ENCODE measurements around the gene RNF126.
"Not testable (repeated sequence)": the region's sequence is repeated elsewhere in the genome, so short reads cannot be mapped to it uniquely, and the experiment has no call there.

RNF126 gene

DNA sequence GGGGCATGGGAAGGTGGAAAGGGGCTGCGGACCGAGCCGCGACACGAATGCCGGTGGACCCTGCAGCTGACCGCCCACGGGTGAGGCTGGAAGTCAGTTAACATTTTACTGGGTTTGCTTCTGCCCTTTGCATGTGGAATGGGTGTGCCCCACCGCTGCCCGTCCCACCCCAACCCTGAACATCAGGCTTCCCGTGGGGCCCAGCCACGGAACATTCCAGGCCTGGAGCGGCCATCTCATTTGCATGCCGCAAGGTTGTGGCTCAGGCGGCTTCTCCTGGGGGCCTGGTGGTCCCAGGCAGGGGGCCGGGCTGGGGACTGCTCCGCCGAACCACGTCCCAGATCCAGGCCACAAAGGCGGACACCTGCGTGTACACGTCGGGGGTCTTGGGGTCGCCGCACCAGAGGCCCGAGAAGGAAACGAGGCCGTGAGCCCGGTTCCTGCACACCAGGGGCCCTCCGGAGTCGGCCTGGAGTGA lies 22.5 kb upstream of the RNF126 start:
- no peak for DNase-seq (ENCODE audit: low read depth)

DNA sequence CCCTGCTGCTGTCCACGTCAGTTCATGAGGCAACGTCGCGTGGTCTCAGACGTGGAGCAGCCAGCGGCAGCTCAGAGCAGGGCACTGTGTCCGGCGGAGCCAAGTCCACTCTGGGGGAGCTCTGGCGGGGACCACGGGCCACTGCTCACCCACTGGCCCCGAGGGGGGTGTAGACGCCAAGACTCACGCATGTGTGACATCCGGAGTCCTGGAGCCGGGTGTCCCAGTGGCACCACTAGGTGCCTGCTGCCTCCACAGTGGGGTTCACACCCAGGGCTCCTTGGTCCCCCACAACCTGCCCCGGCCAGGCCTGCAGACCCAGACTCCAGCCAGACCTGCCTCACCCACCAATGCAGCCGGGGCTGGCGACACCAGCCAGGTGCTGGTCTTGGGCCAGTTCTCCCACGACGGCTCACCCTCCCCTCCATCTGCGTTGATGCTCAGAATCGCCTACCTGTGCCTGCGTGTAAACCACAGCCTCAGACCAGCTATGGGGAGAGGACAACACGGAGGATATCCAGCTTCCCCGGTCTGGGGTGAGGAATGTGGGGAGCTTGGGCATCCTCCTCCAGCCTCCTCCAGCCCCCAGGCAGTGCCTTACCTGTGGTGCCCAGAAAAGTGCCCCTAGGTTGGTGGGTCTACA lies 19.8 kb upstream of the RNF126 start:
- no peak for DNase-seq (ENCODE audit: low read depth)

DNA sequence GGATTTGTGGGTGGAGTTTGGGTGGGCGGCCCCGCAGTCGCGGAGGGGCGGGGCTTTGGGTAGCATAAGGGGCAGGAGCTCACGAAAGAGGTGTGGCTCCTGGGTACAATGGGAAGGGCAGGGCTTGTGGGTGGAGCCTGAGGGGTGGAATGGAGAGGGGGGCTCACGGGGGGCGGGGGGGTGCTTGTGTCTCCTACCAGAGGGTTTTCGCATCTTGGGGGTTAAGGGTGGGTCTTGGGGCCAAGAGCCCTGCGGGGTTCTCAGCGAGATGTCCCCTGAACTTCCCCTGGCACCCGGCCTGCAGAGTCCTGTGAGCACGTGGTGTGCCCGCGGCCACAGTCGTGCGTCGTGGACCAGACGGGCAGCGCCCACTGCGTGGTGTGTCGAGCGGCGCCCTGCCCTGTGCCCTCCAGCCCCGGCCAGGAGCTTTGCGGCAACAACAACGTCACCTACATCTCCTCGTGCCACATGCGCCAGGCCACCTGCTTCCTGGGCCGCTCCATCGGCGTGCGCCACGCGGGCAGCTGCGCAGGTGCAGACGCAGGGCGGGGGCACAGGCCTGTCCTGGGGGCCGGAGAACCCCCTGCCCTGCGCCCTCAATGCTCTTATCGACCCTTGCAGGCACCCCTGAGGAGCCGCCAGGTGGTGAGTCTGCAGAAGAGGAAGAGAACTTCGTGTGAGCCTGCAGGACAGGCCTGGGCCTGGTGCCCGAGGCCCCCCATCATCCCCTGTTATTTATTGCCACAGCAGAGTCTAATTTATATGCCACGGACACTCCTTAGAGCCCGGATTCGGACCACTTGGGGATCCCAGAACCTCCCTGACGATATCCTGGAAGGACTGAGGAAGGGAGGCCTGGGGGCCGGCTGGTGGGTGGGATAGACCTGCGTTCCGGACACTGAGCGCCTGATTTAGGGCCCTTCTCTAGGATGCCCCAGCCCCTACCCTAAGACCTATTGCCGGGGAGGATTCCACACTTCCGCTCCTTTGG lies 18.3 kb upstream of the RNF126 start:
- DNase-seq (ENCODE audit: low read depth), result no peak

DNA sequence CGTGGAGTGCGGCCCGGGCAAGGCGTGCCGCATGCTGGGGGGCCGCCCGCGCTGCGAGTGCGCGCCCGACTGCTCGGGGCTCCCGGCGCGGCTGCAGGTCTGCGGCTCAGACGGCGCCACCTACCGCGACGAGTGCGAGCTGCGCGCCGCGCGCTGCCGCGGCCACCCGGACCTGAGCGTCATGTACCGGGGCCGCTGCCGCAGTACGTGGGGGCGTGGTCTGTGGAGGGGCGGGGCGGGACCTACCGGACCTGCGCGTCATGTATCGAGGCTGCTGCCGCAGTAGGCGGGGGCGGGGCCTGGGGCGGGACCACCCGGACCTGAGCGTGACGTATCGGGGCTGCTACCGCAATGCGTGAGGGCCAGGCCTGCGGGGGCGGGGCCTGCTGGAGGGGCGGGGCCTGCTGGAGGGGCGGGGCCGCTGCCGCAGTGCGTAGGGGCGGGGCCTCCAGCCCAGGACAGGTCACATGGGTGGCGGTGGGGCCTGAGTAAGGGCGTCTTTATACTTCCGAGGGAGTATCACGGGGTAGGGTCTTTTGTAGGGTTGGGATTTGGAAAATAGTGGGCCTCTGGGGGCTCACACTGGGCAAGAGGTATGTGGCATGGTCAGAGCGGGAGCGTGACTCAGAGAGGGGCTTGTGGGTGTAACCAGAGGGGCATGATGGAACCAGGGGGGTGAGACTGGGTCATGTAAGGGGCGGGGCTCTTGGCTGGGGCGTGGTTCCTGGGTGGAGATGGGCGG lies 17.4 kb upstream of the RNF126 start:
- peak; percentile 98 for DNase-seq (ENCODE audit: low read depth)

DNA sequence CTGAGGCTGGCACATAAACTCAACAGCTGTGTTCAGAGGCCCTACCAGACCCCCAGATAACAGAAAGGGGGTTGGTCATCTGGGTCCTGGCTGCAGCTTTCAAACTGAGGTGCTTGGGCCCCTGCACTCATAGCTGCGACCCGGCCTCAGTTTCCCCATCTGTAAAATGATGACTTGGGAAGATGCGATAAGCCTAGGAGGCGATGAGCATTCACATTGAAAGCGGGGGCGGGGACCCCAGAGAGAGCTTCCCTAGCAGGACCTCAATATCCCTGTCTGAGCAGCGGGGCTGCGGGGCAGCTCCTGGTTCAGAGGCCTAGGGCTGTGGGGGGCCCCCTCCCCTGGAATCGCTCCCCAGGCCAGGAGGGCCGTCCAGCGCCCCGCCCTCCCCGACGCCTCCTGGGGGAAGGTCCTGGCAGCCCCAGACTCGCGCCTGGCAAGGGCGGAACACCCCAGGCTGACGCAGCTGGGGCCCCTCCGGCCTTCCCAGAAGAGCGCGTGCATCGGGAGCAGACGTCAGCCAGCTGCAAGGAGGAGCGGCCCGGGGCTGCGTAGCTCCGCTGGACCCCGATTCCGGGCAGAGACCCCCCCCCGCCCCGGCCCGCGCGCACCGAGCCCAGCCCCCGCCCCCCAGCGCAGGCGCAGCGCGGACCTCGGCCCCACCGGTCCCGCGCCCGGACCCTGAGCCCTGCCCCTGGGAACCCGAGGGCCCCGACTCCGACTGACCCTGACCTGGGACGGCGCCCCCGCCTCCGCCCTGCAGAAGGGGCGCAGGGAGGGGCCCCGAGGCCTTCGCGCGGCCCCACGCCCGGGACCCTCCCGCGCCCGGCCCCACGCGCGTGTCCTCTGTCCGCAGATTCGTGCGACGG lies 16.6 kb upstream of the RNF126 start:
- DNase-seq (ENCODE audit: low read depth), result peak; percentile 70

DNA sequence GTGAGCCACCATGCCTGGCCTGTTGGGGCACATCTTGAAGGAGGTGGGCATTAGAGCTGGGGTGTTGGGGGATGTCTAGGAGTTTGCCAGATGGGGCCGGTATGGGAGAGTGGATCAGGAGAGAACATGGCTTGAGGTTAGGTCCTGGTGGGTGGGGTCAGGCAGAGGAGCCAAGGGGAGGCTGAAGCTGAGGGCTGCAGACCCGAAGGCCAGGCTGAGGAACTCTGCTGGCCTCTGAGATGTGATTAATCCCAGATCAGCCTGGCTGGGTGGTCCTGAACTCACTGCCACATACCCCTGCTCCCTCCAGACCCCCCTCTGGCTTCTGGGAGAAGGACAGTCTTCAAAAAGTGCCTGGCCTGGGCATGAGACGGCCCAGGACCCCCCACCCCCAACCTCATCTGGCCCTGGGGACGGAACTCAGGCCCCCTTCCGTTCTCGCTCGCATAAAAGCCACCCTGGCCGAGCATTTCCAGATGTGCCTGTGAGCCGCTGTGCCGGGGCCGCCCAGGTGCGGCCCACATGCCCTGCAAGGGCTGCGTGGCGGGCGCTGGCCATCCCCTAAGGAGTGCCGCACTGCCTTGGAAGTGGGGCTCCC lies 15.9 kb upstream of the RNF126 start:
- no peak for DNase-seq (ENCODE audit: low read depth)

DNA sequence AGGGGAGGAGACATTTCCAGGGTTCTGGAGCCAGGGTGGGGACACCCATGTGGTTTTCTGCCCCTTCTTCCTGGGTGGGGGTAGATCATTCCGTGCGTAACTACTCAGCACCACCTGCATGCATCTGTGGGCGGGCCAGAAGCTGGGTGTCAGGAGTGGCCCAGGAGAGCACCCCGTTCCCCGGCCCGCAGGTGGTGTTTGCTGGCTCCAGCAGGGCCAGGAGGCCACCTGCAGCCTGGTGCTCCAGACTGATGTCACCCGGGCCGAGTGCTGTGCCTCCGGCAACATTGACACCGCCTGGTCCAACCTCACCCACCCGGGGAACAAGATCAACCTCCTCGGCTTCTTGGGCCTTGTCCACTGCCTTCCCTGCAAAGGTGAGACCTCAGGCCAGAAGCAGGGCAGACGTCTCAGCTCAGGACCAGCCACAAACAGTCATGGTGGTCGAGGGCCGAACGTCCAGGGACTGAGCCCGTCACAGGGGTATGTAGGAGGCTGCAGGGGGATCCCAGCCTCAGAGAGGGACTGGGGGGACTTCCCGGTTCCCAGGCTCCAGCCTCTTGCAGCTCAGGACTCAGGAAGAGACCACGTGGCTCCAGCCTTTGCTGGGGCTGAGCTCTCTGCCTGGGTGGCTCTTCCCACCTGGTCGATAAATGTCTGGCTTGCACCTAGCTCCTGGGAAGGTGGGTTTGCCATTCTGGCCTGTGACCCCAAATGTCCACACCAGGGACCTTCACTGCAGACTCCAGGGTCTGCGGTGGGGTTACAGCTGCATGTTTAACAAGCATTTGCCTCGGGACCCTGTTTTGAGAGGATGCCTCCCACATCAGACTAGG lies 14.8 kb upstream of the RNF126 start:
- DNase-seq (ENCODE audit: low read depth), result peak; percentile 32

DNA sequence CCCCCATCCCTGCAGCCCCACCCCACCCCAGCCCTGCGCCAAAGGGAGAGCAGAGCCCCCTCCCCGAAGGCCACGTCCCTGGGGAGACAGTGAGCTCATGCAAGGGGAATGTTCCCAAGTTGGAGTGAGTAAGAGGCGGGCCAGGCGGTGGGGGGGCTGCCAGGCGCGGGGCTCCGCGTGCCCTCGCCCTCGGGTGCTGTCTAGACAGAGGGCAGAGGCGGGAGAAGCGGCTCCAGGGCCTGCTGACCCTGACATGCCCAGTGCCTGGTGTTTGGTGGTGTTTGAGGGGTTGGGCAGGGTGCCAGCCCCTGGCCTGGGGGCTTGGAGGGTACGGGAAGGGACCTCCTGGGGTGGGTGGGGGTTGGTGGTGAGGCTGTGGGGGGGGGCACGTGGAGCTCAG lies 14.2 kb upstream of the RNF126 start:
- DNase-seq (ENCODE audit: low read depth), result peak; percentile 90

DNA sequence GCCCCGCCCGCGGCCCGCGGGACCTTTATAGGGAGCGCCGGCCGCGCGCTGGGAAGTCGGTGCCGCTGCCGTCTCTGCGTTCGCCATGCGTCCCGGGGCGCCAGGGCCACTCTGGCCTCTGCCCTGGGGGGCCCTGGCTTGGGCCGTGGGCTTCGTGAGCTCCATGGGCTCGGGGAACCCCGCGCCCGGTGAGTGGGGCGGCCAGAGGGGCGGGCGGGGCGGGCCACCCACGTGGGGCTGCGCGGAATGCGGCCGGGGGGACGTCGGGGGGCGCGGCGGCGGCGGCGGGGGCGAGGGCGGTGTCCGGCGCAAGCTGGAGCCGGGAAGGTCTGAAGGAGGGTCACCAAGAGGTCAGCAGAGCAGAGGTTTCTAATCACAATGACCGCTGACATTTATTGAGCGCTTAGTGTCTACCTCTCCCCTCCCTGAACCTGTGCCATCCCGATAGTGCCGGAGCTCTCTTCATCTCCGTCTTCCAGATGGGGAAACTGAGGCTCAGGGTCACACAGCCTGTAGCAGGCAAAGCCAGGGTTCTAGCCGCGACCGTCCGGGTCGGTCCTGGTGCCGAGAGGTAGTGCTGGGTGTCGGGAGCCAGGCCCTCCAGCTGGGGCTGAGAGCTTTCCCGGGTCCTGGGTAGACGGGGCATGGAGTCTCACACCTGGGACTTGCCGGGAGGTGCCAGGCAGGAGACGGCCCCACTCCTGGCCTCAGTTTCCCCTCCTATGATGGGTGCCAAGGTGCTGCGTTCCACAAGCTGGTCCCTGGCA lies 13.5 kb upstream of the RNF126 start, which contains the start of gene FSTL3:
FSTL3 (plus strand) TSS at position 54 of the 767 bp plus-strand sequence; CDS start at position 86, 32 bp downstream.
- peak; percentile 49 for DNase-seq (ENCODE audit: low read depth)

DNA sequence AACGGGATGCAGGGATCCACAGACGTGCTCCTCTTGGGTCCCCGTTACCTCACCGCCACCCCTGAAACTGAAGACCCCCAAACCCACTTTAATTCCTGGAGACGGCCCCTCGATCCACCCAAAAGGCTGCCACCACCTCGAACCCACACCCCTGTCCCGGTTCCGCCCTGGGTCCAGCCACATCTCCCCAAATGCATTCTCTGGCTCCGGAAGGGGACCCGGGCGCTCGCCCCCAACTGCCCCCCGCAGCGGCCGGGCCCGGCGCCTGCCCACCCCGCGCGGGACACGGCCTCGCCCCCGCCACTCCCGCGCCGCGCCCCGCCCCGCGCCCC lies 13.0 kb upstream of the RNF126 start:
- DNase-seq (ENCODE audit: low read depth), result no peak

DNA sequence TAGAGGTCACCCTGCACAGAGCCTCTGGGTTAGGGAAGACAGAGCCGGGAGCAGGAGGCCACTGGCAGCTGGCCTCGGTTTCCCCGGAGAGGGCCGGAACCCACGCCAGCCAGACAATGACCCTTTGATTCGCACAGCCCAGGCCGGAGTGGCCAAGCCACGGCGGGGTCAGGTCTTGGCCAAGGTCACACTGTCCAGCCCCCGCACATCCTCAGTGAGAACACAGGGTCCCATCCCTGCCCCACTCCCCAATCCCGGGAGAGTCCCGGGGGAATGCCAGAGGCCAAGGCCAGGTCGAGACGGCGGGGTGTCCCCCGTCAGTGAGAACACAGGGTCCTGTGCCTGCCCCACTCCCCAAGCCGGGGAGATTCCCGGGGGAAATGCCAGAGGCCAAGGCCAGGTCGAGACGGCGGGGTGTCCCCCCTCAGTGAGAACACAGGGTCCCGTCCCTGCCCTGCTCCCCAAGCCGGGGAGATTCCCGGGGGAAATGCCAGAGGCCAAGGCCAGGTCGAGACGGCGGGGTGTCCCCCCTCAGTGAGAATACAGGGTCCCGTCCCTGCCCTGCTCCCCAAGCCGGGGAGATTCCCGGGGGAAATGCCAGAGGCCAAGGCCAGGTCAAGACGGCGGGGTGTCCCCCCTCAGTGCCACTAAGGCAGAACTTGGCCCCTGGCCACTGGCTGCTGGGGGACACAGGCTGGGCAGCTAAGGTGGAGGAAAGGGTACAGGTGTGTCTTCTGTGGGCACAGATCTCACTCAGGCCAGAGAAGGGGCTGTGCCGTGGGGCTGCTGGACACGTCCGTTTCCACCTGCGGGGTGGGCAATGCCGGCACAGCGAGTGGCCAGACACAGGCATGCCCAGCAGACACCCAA lies 11.5 kb upstream of the RNF126 start:
- no peak for DNase-seq (ENCODE audit: low read depth)

DNA sequence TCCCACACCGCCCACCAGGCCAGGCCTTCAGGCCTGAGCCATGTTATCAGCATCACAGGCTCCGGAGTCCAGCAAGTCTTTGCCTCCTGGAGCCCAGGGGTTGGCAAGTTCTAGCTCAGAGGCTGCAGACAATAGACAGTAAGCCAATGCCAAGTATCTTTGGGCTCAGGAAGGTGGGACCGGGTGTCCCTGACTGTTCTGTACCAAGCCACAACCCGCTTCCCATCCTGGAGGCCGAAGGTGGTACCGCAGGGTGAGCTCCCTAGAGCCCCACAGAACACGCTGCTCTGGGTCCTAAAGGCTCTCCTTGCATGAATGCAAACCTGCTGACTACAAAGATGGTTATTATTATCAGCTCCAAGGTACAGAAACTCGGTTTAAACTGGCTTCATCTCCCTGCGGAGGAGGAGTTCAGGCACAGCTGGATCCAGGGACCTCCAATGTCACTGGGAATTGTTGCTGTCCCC lies 7.6 kb upstream of the RNF126 start:
- DNase-seq (ENCODE audit: low read depth), result no peak

DNA sequence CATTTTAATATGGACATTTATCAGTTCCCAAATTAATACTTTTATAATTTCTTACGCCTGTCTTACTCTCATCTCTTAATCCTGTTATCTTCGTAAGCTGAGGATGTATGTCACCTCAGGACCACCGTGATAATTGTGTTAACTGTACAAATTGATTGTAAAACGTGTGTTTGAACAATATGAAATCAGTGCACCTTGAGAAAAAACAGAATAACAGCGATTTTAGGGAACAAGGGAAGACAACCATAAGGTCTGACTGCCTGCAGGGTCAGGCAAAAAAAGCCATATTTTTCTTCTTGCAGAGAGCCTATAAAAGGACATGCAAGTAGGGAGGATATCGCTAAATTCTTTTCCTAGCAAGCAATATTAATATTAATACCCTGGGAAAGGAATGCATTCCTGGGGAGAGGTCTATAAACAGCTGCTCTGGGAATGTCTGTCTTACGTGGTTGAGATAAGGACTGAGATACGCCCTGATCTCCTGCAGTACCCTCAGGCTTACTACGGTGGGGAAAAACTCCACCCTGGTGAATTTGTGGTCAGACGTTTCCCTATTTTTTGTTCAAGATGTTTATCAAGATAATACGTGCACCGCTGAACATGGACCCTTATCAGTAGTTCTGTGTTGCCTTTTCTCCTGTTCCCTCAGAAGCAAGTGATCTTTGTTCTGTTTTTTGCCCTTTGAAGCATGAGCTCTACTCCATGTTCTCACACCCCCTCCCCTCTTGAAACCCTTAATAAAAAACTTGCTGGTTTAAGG lies 5.8 kb upstream of the RNF126 start:
- peak; percentile 22 for DNase-seq (ENCODE audit: low read depth)

DNA sequence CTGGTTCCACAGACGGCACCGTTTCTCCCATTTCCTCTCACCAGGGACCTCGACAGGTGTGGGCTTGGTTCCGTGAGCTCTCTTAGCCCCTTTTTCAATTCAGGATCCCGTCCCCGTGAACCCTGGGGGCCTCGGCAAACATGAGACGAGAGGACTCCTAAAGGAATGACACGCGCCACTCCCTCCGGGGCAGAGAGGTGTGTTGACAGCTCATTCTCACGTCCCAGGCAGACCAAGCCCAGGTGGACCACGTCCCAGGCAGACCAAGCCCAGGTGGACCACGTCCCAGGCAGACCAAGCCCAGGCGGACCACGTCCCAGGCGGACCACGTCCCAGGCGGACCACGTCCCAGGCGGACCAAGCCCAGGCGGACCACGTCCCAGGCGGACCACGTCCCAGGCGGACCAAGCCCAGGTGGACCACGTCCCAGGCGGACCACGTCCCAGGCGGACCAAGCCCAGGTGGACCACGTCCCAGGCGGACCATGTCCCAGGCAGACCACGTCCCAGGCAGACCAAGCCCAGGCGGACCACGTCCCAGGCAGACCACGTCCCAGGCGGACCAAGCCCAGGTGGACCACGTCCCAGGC lies 4.1 kb upstream of the RNF126 start:
- DNase-seq (ENCODE audit: low read depth), result not testable (repeated sequence)

DNA sequence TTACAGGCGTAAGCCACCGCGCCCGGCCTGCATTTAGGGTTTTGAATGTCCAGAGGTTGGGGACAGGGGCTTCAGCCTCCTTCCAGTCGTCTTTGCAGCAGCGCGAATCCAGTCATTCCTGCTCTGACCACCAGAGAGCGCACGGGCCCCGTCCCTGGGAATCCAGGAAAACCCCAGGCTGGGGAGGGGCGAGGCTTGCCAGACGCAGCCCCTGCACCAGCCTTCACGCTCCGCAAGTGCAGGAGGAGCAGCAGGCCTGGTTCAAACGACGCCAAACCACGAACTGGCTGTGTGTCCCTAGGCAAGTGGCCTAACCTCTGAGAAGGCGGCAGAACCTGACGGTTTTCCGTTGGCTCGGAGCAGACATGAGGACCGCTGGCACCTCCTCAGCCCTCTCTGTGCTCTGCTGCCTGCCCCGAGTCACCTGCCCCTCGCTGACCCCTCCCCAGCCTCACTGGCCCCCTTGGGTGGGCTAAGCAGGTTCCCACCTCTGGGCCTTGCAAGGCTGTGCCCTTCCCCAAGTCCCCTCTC lies 2.0 kb upstream of the RNF126 start:
- DNase-seq (ENCODE audit: low read depth), result peak; percentile 75

DNA sequence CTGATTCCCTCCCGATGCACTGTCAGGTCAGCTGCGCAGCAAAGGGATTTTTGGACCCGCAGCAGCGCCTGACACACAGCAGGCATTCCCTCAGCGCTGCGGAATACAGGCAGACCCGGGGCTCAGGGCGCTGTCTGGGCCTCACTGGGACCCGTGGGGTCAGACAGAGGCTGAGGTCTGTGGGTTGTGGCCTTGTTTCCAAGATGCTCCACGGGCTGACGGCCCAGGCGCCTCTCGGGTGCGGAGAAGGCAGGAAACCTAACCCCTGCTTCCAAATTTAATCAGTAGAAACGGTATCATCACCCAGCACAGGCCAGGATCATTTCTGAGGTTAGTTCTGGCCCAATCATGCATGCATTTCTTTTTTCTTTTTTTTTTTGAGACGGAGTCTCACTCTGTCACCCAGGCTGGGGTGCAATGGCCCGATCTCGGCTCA lies 686 bp upstream of the RNF126 start:
- no peak for DNase-seq (ENCODE audit: low read depth)
